Measurements from ENCODE around the gene STAU1.
"Not testable (repeated sequence)": the region's sequence is repeated elsewhere in the genome, so short reads cannot be mapped to it uniquely, and the experiment has no call there.

Gene STAU1

DNA sequence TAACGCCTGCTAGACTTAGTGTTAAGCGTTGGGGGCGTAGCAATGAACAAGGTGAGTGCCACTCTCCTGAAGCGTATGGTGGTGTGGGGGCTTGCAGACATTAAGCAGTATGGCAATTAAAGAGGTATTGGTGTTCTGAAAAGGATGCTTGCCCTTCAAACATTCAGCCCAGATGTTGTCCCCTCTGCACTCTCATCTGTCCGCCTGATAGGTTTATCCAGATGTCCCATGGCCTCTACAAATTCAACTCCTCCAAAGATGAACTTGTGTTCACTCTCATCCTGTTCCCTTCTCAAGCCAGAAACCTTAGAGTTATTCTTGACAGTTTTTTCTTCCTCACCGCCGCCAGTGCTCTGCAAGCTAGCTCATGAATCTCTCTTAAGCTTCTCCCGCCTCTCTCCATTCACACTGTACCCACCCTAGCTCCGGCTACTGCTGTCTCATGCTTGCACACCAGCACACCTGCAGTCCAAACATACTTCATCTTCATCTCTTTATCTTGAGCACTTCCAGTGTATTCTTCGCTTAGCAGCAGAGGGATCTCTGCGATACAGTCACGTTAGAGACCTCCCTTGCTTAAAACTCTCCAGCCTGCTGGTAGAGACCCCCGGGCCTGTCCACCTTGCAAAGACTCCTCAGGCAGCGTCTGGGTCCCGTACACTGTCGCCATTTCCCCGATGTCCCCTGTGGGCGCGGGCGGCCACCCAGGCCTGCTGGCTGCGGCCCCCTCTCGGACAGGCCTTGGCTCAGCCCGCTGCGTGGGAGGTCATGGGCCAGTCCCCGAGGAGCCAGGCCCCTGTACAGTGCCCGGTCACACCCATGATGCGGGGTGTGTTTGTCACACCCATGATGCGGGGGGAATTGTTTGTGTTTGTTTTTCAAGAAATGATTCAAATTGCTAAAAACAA, 32.0 kb upstream of the STAU1 start:
- DNase-seq (ENCODE audit: extremely low spot score): no peak
- CTCF ChIA-PET: no interaction called here
- POLR2A ChIA-PET: interaction anchor here (0.8 kb wide), 1 partner anchor 10 kb away, joined by 4 read pairs; no protein-coding TSS in a partner anchor
- no peak for TF ChIP-seq SP1 (IDR thresholded peaks at IDR 0.05)

DNA sequence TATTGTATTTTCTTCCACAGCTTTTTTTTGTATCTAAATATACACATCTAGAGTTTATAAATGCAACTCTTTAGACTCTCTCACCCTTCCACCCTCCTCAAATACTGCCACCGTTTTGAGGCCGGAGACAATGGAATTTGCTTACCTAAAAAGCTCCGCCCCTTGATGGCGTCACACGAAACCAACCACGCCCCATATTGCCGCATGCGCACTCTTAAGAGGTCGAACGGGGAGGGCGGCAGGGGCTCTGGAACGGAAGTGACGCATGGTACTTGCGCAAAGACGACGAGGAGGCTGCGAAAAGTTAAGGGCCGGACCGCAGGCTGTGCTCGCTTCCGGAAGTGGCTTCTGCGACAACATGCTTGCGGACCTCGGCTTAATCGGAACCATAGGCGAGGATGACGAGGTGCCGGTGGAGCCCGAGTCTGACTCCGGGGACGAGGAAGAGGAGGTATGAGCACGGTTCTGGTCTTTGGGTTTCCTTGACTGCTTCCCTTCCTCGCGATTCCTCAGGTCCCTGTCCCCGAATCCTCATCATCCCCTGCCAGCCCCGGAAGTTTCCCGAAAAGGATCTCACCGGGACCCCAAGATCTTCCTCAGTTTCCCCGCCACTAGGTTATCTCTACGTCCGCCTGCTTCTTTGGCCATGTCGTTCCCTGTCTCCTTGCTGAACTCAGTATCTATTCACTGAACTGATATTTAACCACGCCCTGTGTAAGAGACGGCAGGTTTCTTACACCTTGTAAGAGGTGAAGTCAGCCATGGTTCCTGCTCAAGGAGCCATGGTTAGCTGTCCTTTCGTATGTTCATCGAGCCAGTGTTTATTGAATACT, 31.2 kb upstream of the STAU1 start, which contains the start of gene DDX27:
Gene DDX27 (plus strand): TSS at position 326 of the 833 bp plus-strand sequence. CDS start 33 bp downstream, at position 359.
- ChIA-PET POLR2A (interaction anchor here (0.6 to 1.1 kb wide), 16 partner anchors 11 to 115 kb away, joined by 3 to 7 read pairs (median 4); no protein-coding TSS in a partner anchor), CTCF (interaction anchor here (1.0 kb wide), 1 partner anchor 87 kb away, joined by 3 read pairs; no protein-coding TSS in a partner anchor)
- DNase-seq (ENCODE audit: extremely low spot score): peak; percentile 98
- TF ChIP-seq FOXA1 (IDR thresholded peaks at IDR 0.05) (no peak), L3MBTL2 (conservative IDR thresholded peaks at IDR 0.05) (peak; percentile 44; the same call in 1 of the 2 replicates), FOXK2 (IDR thresholded peaks at IDR 0.05) (no peak), SP1 (IDR thresholded peaks at IDR 0.05) (no peak), HDGF (IDR thresholded peaks at IDR 0.05; ENCODE audit: borderline replicate concordance) (no peak)

DNA sequence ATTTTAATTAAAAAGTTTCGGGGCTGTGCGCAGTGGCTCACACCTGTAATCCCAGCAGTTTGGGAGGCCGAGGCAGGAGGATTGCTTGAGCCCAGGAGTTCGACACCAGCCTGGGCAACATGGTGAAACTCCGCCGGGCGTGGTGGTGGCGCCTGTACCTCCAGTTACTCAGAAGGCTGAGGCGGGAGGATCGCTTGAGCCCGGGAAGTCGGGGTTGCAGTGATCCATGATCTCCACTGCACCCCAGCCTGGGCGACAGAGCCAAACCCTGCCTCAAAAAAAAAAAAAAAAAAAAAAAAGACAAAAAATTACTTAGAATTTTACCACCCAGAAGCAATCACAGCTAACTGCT, 30.6 kb upstream of the STAU1 start:
- CTCF ChIA-PET: interaction anchor here (1.0 kb wide), 1 partner anchor 86 kb away, joined by 3 read pairs; no protein-coding TSS in a partner anchor

DNA sequence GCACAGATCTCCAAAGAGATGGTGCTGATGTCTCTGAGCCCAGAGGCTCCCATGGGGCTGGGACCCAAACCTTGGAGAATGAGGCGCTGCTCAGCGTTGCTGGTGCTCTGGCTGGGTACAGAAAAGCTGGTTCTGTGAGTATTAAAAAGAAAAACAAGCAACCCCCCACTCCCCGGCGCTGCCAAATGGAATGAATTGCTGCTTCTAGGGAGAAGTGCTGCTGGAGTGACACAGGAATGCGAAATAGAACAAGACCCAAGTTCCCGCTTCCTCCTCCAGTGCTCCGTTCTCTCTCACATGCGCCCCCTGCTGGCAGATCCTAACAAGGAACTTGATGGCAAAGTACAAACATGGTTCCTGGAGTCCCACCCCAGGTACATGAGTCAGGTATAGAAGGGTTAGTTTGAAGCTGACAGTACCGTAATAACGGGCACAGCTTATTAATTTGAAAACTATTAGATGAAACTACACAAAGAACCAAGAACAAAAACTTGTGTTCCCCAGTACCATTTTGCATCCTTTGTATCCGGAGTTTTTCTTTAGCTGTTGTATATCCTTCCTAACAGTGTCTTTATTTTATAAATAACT, 29.0 kb upstream of the STAU1 start:
- TF ChIP-seq, protein P1, sequence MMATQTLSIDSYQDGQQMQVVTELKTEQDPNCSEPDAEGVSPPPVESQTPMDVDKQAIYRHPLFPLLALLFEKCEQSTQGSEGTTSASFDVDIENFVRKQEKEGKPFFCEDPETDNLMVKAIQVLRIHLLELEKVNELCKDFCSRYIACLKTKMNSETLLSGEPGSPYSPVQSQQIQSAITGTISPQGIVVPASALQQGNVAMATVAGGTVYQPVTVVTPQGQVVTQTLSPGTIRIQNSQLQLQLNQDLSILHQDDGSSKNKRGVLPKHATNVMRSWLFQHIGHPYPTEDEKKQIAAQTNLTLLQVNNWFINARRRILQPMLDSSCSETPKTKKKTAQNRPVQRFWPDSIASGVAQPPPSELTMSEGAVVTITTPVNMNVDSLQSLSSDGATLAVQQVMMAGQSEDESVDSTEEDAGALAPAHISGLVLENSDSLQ (IDR thresholded peaks at IDR 0.05): peak; percentile 53
- no peak for TF ChIP-seq SUZ12 (IDR thresholded peaks at IDR 0.05)
- POLR2A ChIA-PET: interaction anchor here (0.7 to 2.4 kb wide), 4 partner anchors 21 to 84 kb away, joined by 3 to 10 read pairs (median 3); partner anchors contain the start of gene ZNFX1
- DNase-seq (ENCODE audit: extremely low spot score): peak; percentile 77
- CTCF ChIA-PET: interaction anchor here (0.6 to 2.4 kb wide), 17 partner anchors 11 to 290 kb away, joined by 3 to 25 read pairs (median 3); partner anchors contain the start of gene STAU1

More for the DNA sequence above, 30.6 kb upstream of the STAU1 start:
- DNase-seq (ENCODE audit: extremely low spot score): not testable (repeated sequence)
- POLR2A ChIA-PET: interaction anchor here (0.6 to 1.1 kb wide), 13 partner anchors 11 to 90 kb away, joined by 3 to 7 read pairs (median 4); no protein-coding TSS in a partner anchor
- peak; percentile 64 for TF ChIP-seq ZNF384 (IDR thresholded peaks at IDR 0.05)

DNA sequence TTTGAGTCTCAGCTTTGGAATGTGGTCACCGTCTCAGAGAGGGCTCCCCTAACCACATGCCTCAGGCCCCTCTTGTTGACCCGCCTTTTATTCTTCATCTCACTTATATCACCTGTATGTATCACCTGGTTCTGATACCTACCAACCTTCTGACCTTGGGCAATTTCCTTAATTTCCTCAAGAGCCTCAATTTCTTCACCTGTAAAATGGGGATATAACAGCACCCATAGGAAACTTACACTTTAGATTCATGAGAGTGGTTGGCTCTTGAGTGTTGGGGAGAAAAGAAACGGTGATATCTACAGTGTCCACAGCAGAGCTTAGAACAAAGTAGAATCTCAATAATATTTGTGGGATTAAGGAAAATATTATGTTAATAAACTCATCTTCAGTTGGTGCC, 27.1 kb upstream of the STAU1 start:
- POLR2A ChIA-PET: no interaction called here
- TF ChIP-seq ARNT (IDR thresholded peaks at IDR 0.05) (no peak), FOXK2 (IDR thresholded peaks at IDR 0.05) (no peak), TARDBP (IDR thresholded peaks at IDR 0.05) (no peak)
- DNase-seq (ENCODE audit: extremely low spot score): no peak
- CTCF ChIA-PET: no interaction called here

DNA sequence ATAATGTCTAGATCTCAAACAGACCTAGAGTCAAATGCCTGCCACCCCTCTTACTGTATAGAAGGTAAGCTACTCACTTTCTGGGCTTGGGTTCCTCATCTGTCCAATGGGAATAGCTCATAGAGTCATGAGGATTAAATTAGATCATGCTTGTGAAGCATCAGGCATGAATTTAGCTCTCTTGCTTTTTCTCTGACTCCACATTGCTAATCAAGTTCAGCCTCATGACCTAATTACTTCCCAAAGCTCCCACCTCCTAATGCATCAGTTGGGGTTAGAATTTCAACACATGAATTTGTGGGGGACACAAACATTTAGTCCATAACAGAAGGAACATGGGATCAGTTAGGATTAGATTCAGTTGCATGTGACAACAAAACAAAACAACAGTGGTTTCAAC, 26.4 kb upstream of the STAU1 start:
- TF ChIP-seq TARDBP (IDR thresholded peaks at IDR 0.05) (no peak), SP1 (IDR thresholded peaks at IDR 0.05) (no peak), ELF4 (IDR thresholded peaks at IDR 0.05) (no peak), HDGF (IDR thresholded peaks at IDR 0.05; ENCODE audit: borderline replicate concordance) (no peak), L3MBTL2 (conservative IDR thresholded peaks at IDR 0.05) (no peak), SUZ12 (IDR thresholded peaks at IDR 0.05) (no peak), BHLHE40 (IDR thresholded peaks at IDR 0.05; ENCODE audit: borderline replicate concordance) (no peak), NFRKB (IDR thresholded peaks at IDR 0.05) (no peak), CTBP1 (IDR thresholded peaks at IDR 0.05; ENCODE audit: borderline replicate concordance) (no peak), FOXA1 (IDR thresholded peaks at IDR 0.05) (no peak), ARNT (IDR thresholded peaks at IDR 0.05) (no peak), FOXK2 (IDR thresholded peaks at IDR 0.05) (no peak), LEF1 (IDR thresholded peaks at IDR 0.05; ENCODE audit: borderline replicate concordance) (no peak), ZNF384 (IDR thresholded peaks at IDR 0.05) (no peak)
- TF ChIP-seq, protein P1 (IDR thresholded peaks at IDR 0.05): no peak
- ChIA-PET CTCF (no interaction called here), POLR2A (no interaction called here)
- no peak for DNase-seq (ENCODE audit: extremely low spot score)

DNA sequence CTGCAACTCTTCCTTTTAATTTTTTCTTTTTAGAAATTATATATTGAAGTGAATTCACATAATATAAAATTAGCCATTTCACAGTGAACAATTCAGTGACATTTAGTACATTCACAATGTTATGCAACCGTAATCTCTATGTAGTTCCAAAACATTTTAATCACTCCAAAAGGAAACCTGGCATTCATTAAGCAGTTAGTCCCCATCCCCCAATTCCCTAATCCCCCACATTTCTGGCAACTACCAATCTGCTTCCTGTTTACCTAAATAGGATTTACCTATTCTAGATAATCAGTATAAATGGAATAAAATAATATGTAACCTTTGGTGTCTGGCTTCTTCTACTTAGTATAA, 22.6 kb upstream of the STAU1 start:
- no peak for DNase-seq (ENCODE audit: extremely low spot score)
- TF ChIP-seq FOXK2 (IDR thresholded peaks at IDR 0.05) (no peak), ZNF384 (IDR thresholded peaks at IDR 0.05) (no peak), SUZ12 (IDR thresholded peaks at IDR 0.05) (no peak), HDGF (IDR thresholded peaks at IDR 0.05; ENCODE audit: borderline replicate concordance) (no peak), LEF1 (IDR thresholded peaks at IDR 0.05; ENCODE audit: borderline replicate concordance) (no peak), FOXM1 (IDR thresholded peaks at IDR 0.05; ENCODE audit: borderline replicate concordance) (no peak), L3MBTL2 (conservative IDR thresholded peaks at IDR 0.05) (no peak)
- TF ChIP-seq, protein P1 (IDR thresholded peaks at IDR 0.05): no peak
- POLR2A ChIA-PET: no interaction called here
- CTCF ChIA-PET: no interaction called here

Measured in HEK293T (cell line).